UCSD-AML1 (cell line): ENCODE data around the gene TBC1D2B.
A peak's percentile ranks its signal among the peaks of the same experiment; 100 is the strongest.
"Not testable (repeated sequence)": the region's sequence is repeated elsewhere in the genome, so short reads cannot be mapped to it uniquely, and the experiment has no call there.

Source experiments
- DNase-seq: peaks from one replicate; lab custom pipeline; 2025; ENCODE audit not compliant: unreplicated experiment; lab: John Stamatoyannopoulos, UW

TBC1D2B gene

GRCh38 chr15:77976760-77977525, 100.6 kb downstream of the TBC1D2B start:
- DNase-seq: not testable (repeated sequence)

- DNase-seq: not testable (repeated sequence)
These were observed 101.4 kb downstream of the TBC1D2B start for GRCh38 chr15:77976095-77976450.

GRCh38 chr15:77975332-77976094, 102.0 kb downstream of the TBC1D2B start:
- DNase-seq: no peak

GRCh38 chr15:77974416-77975331, 102.8 kb downstream of the TBC1D2B start:
- no peak for DNase-seq

GRCh38 chr15:77974098-77974414, 103.5 kb downstream of the TBC1D2B start:
- no peak for DNase-seq

GRCh38 chr15:77973273-77974097, 104.0 kb downstream of the TBC1D2B start:
- DNase-seq: not testable (repeated sequence)

- DNase-seq: not testable (repeated sequence)
These were observed 104.8 kb downstream of the TBC1D2B start for GRCh38 chr15:77972706-77973105.

- not testable (repeated sequence) for DNase-seq
These were observed 105.6 kb downstream of the TBC1D2B start for GRCh38 chr15:77971875-77972274.

GRCh38 chr15:77970813-77971360, 106.6 kb downstream of the TBC1D2B start:
- DNase-seq: not testable (repeated sequence)

- DNase-seq: no peak
These were observed 108.5 kb downstream of the TBC1D2B start for GRCh38 chr15:77969055-77969454.

GRCh38 chr15:77967798-77968197, 109.7 kb downstream of the TBC1D2B start:
- DNase-seq: no peak

- DNase-seq: not testable (repeated sequence)
These were observed 110.3 kb downstream of the TBC1D2B start for GRCh38 chr15:77967235-77967615.

GRCh38 chr15:77966540-77967234, 110.8 kb downstream of the TBC1D2B start:
- no peak for DNase-seq

- DNase-seq: no peak
These were observed 113.3 kb downstream of the TBC1D2B start for GRCh38 chr15:77964193-77964592.

- peak; percentile 75 for DNase-seq
These were observed 118.1 kb downstream of the TBC1D2B start for GRCh38 chr15:77959432-77959879.

GRCh38 chr15:77958716-77959431, 118.6 kb downstream of the TBC1D2B start:
- not testable (repeated sequence) for DNase-seq

GRCh38 chr15:77958021-77958420, 119.5 kb downstream of the TBC1D2B start:
- not testable (repeated sequence) for DNase-seq

- DNase-seq: not testable (repeated sequence)
These were observed 123.6 kb downstream of the TBC1D2B start for GRCh38 chr15:77953926-77954325.

GRCh38 chr15:77952928-77953446, 124.5 kb downstream of the TBC1D2B start:
- DNase-seq: not testable (repeated sequence)
